ENCODE results near the gene OGA.

DNA sequence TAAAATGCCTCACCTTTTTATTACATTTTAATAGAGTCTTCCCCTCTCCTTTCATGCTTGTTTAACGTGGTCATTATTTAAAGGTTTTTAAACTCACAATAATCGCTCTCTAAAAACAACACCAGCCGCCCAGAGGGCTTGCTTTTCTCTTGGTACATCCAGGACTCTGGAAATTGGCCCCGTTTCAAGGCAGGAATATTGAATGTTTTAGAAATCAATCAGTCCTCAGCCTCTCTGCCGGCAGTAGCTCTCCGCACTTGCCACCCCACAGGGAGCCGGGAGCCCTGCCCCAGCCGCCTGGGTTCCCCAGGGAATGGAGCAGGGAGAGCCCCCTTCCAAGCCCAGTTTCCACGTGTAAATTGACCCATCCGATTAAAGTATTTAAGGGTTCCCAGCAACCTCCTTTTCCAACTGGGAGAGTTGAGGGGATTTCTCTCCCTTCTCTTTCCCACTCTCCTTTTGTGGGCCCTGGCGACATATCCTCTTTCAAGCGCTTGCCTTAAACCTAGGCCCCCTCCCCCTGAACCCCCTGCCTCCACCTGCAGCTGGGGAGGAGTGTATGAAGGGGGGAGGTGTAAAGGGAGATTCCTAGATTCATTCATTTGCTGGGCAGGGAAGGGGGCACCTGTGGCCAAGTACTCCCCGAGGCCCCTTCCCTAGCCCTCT lies 44.2 kb downstream of the OGA start:
- no peak for TF ChIP-seq TOX (CRISPR knock-in tag; IDR thresholded peaks at IDR 0.05; ENCODE audit: borderline replicate concordance)
- no peak for TF ChIP-seq ZC3H10 (CRISPR knock-in tag; IDR thresholded peaks at IDR 0.05)
- TF ChIP-seq ARNTL (CRISPR knock-in tag; IDR thresholded peaks at IDR 0.05; ENCODE audit: borderline replicate concordance, low read depth) = no peak
- TF ChIP-seq, protein P1, sequence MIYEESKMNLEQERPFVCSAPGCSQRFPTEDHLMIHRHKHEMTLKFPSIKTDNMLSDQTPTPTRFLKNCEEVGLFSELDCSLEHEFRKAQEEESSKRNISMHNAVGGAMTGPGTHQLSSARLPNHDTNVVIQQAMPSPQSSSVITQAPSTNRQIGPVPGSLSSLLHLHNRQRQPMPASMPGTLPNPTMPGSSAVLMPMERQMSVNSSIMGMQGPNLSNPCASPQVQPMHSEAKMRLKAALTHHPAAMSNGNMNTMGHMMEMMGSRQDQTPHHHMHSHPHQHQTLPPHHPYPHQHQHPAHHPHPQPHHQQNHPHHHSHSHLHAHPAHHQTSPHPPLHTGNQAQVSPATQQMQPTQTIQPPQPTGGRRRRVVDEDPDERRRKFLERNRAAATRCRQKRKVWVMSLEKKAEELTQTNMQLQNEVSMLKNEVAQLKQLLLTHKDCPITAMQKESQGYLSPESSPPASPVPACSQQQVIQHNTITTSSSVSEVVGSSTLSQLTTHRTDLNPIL (CRISPR knock-in tag; IDR thresholded peaks at IDR 0.05; ENCODE audit: low read depth) = no peak
- TF ChIP-seq ZFP30 (CRISPR knock-in tag; IDR thresholded peaks at IDR 0.05) = no peak
- TF ChIP-seq ISL1 (CRISPR knock-in tag; IDR thresholded peaks at IDR 0.05) = no peak
- no peak for TF ChIP-seq TCF4 (CRISPR knock-in tag; IDR thresholded peaks at IDR 0.05; ENCODE audit: borderline replicate concordance)
- TF ChIP-seq CSDC2 (CRISPR knock-in tag; IDR thresholded peaks at IDR 0.05) = no peak
